Uterus (tissue), 2 donors: ENCODE data around the gene CELF2.

Source experiments
- CTCF ChIP-seq, 4 experiments: fragments of 200-600 bp in 2 of 4; fragments of 450-650 bp in 2 of 4; sonication (generic) in 2 of 4; IDR thresholded peaks; one replicate each; pipeline ENCODE4 v1.5.1; 2016 to 2019; ENCODE audit warnings: antibody characterized with exemption in 4 of 4, mild to moderate bottlenecking in 2 of 4, moderate library complexity in 1 of 4
- POLR2A ChIP-seq, 2 donors: fragments of 450-650 bp; IDR thresholded peaks; one replicate each; pipeline ENCODE4 v1.6.1; 2016; ENCODE audit warnings: antibody characterized with exemption in 2 of 2, mild to moderate bottlenecking in 1 of 2, moderate library complexity in 1 of 2

DNA sequence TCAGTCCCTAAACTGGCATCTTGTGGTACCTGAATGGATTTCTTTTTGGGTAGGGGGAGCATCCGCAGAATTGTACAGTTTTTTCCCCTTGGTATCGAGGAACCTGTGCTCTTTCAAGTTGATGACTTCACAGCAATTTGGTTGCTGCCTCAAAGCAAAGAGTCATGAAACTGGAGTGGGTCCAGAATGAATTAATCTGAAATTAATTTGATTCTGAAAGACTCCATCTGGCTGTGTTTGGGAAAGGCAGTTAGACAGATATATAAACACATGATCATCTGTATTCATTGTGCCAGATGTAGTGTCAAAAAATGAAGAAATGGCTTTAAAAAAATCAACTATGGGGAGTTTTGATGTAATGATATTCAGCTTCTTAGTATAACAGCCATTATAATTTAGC, 136.1 kb downstream of the CELF2 start:
- TF ChIP-seq CTCF (IDR thresholded peaks at IDR 0.05) (no peak), POLR2A (IDR thresholded peaks at IDR 0.05) (no peak)
